Peyer's patch (tissue), 4 donors: ENCODE results near the gene SYCE1L. TPM values are rescaled to one million over a fixed set of nuclear protein-coding genes. Genes with fewer than 3 reads are reported as not detected.
"Not testable (repeated sequence)": the region's sequence is repeated elsewhere in the genome, so short reads cannot be mapped to it uniquely, and the experiment has no call there.

Experiments used
- DNase-seq, 3 donors: peaks; one replicate each; pipeline ENCODE4 v3.0.0-alpha.2; 2017 to 2019
- H3K27ac ChIP-seq, 4 donors: fragments of 200-600 bp; sonication (generic); one replicate each; pipeline ENCODE4 v1.5.1; 2016 to 2019
- H3K27me3 ChIP-seq, 2 donors: fragments of 200-600 bp; sonication (generic); one replicate each; pipeline ENCODE4 v1.5.1; 2019
- H3K36me3 ChIP-seq, 3 donors: fragments of 200-600 bp; sonication (generic); one replicate each; pipeline ENCODE4 v1.5.1; 2016 to 2019
- H3K4me1 ChIP-seq, 4 donors: fragments of 200-600 bp; sonication (generic); one replicate each; pipeline ENCODE4 v1.5.1; 2016 to 2019
- H3K4me3 ChIP-seq, 4 donors: fragments of 200-600 bp; sonication (generic); 1 replicate in 3 of 4; 2 replicates in 1 of 4; pipeline ENCODE4 v1.5.1; 2016 to 2019; ENCODE audit warnings: mild to moderate bottlenecking in 1 of 4
- H3K9me3 ChIP-seq, 4 donors: fragments of 200-600 bp; sonication (generic); one replicate each; pipeline ENCODE4 v1.5.1; 2016 to 2019; ENCODE audit warnings: mild to moderate bottlenecking in 1 of 4
- CTCF ChIP-seq, 6 experiments: fragments of 450-650 bp in 4 of 6; fragments of 200-600 bp in 2 of 6; sonication (generic) in 1 of 6; IDR thresholded peaks; one replicate each; pipeline ENCODE4 v1.5.1; 2017 to 2019; ENCODE audit warnings: antibody characterized with exemption in 6 of 6, mild to moderate bottlenecking in 3 of 6, moderate library complexity in 1 of 6
- POLR2A ChIP-seq, 2 donors: fragments of 450-650 bp; IDR thresholded peaks; one replicate each; pipeline ENCODE4 v1.5.1; 2017; ENCODE audit warnings: antibody characterized with exemption in 2 of 2, mild to moderate bottlenecking in 2 of 2, moderate library complexity in 2 of 2
- total RNA-seq, 4 donors: library from RNA; depleted of rRNA; stranded (reverse); fragments of >200 nt; gene quantifications; one replicate each; pipeline ENCODE4 v1.1.0, GENCODE V29; 2016

The SYCE1L gene
- total RNA-seq: 1 to 10 TPM in 1 of 4 donors, not detected in 3; 1.9 TPM

- Histone ChIP-seq H3K27ac (no peak within 1 kb of the TSS), H3K36me3 (peaks cover 0 to 60% (median 0%) of the 10 kb centered on the region in 3 donors), H3K4me3 (no peak within 1 kb of the TSS), H3K4me1 (no peaks in the 10 kb centered on the region), H3K27me3 (no peaks in the 10 kb centered on the region), H3K9me3 (no peaks in the 10 kb centered on the region)
- TF ChIP-seq POLR2A (IDR thresholded peaks at IDR 0.05) (no peak), CTCF (IDR thresholded peaks at IDR 0.05) (no peak)
- no peak for DNase-seq
These were observed at the start of gene SYCE1L for GRCh38 chr16:77199211-77199610. Gene SYCE1L (plus strand): TSS chr16:77199408. CDS start chr16:77199452, 44 bp downstream.

- Histone ChIP-seq H3K9me3 (no peaks in the 10 kb centered on the region), H3K27ac (no peak overlapping the region), H3K4me1 (no peaks in the 10 kb centered on the region), H3K4me3 (no peak overlapping the region), H3K27me3 (no peaks in the 10 kb centered on the region), H3K36me3 (no peaks in the 10 kb centered on the region)
- DNase-seq: no peak
- no peak for TF ChIP-seq POLR2A (IDR thresholded peaks at IDR 0.05)
- no peak for TF ChIP-seq CTCF (IDR thresholded peaks at IDR 0.05)
These were observed 41.7 kb upstream of the SYCE1L start for GRCh38 chr16:77157346-77158058.

GRCh38 chr16:77158293-77158692 is 40.9 kb upstream of the SYCE1L start:
- Histone ChIP-seq H3K36me3 (no peaks in the 10 kb centered on the region), H3K27me3 (no peaks in the 10 kb centered on the region), H3K4me3 (no peak overlapping the region), H3K4me1 (no peaks in the 10 kb centered on the region), H3K9me3 (no peaks in the 10 kb centered on the region), H3K27ac (no peak overlapping the region)
- no peak for DNase-seq
- no peak for TF ChIP-seq POLR2A (IDR thresholded peaks at IDR 0.05)
- TF ChIP-seq CTCF (IDR thresholded peaks at IDR 0.05): no peak

GRCh38 chr16:77165006-77165405 is 34.2 kb upstream of the SYCE1L start:
- DNase-seq: no peak
- no peak overlapping the region for H3K27ac ChIP-seq
- no peak overlapping the region for H3K4me3 ChIP-seq
- H3K4me1 ChIP-seq: no peaks in the 10 kb centered on the region
- H3K36me3 ChIP-seq: no peaks in the 10 kb centered on the region
- no peaks in the 10 kb centered on the region for H3K27me3 ChIP-seq
- no peaks in the 10 kb centered on the region for H3K9me3 ChIP-seq
- no peak for TF ChIP-seq POLR2A (IDR thresholded peaks at IDR 0.05)
- no peak for TF ChIP-seq CTCF (IDR thresholded peaks at IDR 0.05)

- not testable (repeated sequence) for DNase-seq, H3K4me1 ChIP-seq, H3K9me3 ChIP-seq, H3K4me3 ChIP-seq, H3K27me3 ChIP-seq, H3K36me3 ChIP-seq, H3K27ac ChIP-seq
These were observed 33.5 kb upstream of the SYCE1L start for GRCh38 chr16:77165536-77166236.

GRCh38 chr16:77166726-77167125 is 32.5 kb upstream of the SYCE1L start:
- no peak overlapping the region for H3K27ac ChIP-seq
- H3K36me3 ChIP-seq: no peaks in the 10 kb centered on the region
- H3K9me3 ChIP-seq: no peaks in the 10 kb centered on the region
- DNase-seq: no peak
- TF ChIP-seq POLR2A (IDR thresholded peaks at IDR 0.05) (no peak), CTCF (IDR thresholded peaks at IDR 0.05) (no peak)
- no peak overlapping the region for H3K4me3 ChIP-seq
- no peaks in the 10 kb centered on the region for H3K27me3 ChIP-seq
- no peaks in the 10 kb centered on the region for H3K4me1 ChIP-seq
